HG03139 (cell line): ENCODE measurements around the gene ST3GAL4.
"Not testable (repeated sequence)": the region's sequence is repeated elsewhere in the genome, so short reads cannot be mapped to it uniquely, and the experiment has no call there.

Source experiments
- ATAC-seq: cut with Tn5 transposase; IDR thresholded peaks from one replicate; pipeline ENCODE4 v1.9.1; 2021; ENCODE audit not compliant: unreplicated experiment

ST3GAL4 gene

DNA sequence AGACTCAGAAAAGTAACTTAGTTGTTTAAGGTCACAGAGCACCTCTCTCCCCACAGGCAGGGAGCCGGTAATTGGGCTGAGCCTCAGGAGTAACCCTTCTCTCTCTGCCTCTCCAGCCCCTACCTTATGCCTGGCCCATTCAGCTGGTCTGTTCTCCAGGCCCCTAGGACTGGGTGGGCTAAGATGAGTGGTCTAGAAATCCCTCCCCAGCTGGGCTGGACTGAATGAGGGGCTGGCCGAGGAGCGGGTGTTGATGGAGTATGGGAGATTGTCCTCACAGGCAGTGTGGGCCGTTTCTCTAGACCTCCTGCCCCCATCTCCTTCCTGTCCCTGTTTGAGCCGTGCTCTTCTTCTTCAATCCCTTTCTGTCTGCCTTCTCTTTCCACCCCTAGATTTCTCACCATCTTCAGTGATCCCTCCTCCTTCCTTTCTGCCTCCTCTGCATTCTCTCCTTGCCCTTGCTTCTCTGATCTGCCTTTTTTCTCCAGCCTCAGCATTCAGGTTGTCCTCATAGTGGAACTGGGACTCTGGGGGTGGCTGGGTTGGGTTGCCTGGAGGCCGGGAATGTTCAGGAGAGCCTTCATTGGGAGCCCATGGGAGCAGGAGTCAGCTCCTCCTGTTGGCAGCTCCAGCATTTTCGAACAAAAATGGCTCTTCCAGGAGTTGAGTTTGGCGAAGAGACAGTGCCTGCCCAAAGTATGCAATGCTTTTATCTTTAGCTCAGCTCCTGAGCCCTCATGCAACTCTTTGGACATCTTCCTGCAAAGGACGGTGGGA lies 7.6 kb downstream of the ST3GAL4 start:
- ATAC-seq = no peak

DNA sequence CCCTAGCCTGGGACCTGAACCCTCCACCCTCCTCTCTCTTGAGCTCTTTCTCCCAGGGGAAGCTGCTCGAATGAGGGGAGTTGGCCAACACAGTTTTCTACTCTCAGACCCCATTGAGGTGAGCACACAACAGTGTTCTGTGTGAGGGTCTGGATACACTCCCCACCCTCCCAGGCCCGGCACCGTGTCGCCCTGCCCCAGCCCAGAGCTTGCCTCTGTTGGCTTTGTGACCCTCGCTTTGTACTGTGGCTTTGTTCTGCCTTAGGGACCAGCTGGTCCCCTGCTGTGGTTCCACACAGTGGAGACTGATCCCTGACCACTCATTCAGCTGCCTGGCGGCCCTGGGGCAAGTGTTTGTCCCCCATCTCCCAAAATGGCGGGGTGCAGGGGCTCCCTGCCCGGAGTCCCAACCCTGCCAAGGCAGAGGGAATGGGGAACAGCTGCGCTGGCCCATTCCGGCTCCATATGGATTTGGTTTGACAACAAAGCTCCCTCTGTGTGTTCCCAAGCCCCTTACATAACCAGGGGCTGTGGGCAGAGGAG lies 8.3 kb downstream of the ST3GAL4 start:
- no peak for ATAC-seq

DNA sequence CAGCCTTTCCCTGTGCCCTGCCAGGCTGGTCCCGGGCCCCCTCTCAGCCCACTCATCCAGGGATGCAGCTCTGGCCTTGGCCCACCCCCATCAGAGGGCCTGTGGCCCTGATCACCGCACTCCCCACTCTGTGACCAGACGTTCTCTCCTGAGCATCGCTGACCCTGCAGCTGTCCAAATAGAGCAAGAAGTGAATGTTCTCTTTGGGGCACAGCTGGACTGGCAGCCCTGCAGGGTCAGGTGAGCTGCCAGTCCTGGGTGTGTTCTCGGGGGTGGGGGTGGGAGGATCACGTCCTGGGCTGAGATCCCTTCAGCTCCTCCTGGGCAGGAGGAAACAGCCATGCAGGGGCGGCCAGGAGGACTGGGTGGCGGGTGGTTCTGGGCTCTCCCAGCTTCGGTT lies 9.2 kb downstream of the ST3GAL4 start:
- not testable (repeated sequence) for ATAC-seq

DNA sequence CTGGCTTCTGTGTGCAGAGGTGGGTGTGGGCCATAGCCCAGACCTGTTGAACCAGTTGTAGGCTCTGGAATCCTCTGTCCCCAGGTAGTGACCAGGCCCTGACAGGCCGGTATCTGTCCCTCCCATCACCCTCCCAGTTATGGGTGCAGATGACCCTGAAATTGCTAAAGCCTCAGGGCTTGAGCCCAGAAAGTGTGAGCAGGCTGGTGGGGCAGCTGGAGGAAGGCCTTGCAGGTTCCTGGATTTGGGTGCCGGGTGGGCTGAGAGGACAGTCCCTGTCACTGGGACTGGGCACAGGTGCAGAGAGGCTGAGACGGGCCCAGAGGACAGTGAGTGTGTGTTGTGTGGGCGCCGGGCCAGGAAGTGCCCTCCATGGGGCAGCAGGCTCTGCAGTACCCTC lies 10.0 kb downstream of the ST3GAL4 start:
- ATAC-seq = not testable (repeated sequence)

DNA sequence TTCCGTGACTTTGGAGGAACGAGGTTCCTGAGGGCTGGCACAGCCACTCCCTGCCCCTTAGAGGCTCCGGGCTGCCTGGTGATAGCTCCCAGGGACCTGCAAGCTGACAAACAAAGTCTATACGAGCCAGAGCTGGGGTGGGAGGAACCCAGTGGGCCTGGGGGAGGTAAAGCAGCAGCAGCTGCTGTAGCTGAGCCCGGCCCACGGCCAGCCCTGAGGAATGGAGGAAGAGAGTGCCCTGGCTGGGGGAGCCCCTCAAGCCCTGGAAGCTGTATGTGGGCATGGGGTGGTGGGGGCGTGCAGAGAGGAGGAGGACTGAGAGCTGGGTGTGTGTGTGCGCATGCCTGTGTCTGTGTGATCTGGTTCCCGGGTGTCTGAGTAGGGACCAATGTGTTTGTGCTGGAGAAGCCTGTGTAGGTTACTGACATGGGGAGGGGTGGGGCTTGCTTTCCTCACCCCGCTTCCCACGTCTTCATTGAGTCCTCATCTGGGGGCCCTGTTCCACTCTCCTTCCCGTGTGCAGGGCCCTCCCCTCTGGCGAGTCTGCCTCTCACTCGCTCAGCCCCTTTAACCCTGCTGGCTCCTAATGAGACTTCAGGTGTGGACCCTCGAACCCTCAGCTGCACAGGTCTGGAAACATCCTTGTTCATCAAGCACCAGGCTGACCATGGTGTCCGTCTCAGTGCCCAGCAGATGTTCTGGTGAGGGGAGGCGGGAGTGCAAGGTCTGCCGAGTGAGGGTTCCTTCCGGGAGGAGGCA lies 10.8 kb downstream of the ST3GAL4 start:
- ATAC-seq = no peak

DNA sequence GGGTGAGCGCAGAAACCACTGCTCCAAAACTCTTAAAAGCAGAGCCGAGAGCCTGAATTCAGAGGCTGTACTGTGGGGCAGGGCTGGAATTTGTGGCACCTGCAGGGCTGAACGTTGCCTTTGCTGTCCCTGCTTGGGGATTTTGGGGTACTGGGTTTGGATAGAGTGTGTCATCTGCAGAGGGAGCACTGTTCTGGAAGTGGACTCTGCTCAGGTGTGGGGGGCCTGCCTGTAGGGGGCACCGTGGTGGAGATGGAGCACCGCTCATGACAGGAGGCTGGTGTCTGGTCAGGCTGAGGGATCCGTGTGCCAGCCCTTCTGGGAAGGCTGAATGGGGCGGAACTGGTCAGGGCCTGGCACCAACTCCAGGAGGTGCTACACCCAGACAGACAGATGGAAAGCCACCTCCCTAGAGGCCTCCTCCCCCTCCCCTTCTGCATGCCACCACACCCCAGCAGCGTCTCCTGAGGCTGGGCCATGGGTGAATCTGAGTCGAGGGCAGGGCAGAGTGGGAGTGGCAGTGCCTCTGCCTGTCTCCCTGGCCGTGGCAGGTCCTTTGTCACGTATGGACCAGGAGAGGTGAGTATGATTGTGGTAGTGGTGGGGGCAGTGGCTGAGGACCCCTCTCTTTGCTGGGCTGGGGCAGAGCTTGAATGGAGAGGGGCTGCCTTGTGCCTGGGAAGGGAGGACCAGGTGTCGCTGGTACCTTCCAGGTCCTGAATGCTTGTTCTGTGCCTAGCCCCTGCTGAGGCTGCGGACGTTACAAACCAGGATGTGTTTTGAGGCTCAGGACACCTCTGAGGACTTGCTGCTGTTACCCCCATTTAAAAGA lies 11.6 kb downstream of the ST3GAL4 start:
- not testable (repeated sequence) for ATAC-seq

DNA sequence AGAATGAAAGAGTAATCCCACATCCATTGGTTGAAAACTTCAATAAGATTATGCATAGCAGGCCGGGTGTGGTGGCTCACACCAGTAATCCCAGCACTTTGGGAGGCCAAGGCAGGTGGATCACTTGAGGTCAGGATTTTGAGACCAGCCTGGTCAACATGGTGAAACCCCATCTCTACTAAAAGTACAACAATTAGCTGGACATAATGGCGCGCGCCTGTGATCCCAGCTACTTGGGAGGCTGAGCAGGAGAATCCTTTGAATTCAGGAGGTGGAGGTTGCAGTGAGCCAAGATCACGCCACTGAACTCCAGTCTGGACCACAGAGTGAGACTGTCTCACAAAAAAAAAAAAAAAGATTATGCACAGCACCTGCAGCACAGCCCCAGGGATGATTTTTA lies 12.3 kb downstream of the ST3GAL4 start:
- not testable (repeated sequence) for ATAC-seq

DNA sequence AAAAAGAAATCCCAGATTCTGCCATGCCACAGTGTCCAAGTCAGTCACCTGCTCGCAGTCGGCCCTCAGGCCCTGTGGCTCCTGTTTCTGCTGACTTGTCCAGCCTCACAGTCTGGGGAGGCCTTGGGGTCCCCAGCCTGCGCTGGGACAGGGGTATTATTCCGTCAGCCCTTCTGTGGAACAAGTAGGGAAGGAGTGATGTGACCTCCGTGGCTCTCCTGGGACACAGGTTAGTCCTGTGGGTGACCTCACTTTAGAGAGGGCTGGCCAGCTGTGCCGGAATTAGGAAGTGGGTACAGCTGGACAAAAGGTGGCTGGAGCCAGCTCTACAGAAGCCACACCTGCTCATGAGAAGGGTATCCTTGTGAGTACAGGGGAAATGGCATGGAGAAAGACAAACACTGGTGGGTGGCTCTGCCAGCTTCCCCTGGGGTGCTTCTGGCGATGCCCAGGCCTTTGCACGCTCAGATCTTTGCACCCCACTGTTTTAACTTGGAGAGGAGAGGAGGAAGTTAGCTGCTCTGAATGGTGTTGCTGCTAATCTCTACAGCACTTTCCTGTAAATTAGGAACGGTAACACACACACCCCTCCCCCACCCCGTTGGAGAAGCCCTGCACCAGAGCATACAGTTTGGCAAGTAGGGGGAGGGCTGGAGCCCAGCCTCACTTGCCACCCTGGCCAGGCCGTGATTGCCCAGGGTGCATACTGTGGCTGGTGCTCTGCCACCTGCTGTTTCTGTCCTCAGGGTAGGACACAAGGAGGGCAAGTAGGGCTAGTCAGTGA lies 13.0 kb downstream of the ST3GAL4 start:
- not testable (repeated sequence) for ATAC-seq

DNA sequence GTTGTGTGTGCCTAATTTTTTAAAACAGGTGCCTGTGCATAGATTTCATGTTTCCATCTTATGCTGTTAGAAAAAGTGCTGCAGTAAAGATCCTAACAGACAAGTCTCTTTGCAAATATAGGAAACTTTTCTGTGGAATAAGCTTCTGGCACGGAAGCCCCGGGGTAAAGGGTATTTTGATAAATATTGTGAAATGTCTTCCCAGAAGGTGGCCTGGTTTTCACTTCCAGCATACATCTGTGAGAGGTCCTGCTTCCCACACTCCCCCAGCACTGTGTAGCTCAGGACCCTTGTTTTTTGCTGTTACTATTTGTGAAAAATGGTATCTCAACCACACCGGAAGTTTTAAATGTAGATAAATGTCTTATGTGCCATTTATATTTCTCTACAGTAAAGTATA lies 14.5 kb downstream of the ST3GAL4 start:
- ATAC-seq = no peak

DNA sequence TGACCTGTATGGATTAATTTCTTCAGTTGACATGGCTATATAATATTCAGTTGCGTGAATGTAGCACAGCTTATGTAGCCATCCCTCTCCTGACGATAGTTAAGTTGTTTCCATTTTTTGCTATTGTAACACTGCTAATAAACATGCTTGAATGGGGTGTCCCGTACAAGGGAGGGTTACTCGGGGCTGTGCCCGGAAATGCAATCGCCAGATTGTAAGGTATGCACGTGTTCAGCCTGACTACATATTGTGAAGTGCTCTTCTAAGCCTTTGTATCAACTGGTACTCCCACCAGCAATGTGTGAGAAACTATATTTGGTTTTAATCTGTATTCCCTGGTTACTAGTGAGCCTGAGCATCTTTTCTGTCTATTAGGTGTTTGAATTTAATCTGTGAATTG lies 16.1 kb downstream of the ST3GAL4 start:
- ATAC-seq = no peak

DNA sequence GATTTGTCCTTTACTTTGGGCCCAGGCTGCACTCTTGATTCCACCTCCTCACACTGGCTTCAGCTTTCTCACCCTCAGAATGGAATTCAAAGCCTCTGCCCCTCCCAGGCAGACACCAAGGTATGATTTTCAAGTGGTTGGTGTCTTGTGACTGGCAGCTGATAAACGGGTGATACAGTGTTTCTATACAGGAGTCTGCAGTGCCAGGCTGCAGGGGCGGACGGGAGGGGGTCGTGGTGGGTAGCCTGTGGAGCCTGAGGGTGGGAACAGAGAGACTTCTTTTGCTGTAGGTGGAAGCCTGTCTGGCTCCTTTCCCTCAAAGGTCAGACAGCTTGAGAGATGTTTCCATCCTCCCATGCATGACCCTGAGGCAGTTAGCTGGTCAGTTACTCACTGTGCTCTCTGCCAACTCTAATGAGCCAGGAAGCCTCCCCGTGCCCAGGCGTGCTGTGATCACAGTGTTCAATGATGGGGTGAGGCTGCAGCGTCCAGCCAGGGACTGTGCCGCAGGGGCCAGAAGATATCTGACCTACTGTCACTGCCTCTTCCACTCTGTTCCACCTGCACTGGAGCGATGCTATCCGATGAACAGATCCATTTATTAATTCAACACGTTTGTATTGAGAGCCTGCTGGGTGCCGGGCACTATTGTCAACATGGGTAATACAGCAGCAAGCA lies 18.0 kb downstream of the ST3GAL4 start:
- not testable (repeated sequence) for ATAC-seq

DNA sequence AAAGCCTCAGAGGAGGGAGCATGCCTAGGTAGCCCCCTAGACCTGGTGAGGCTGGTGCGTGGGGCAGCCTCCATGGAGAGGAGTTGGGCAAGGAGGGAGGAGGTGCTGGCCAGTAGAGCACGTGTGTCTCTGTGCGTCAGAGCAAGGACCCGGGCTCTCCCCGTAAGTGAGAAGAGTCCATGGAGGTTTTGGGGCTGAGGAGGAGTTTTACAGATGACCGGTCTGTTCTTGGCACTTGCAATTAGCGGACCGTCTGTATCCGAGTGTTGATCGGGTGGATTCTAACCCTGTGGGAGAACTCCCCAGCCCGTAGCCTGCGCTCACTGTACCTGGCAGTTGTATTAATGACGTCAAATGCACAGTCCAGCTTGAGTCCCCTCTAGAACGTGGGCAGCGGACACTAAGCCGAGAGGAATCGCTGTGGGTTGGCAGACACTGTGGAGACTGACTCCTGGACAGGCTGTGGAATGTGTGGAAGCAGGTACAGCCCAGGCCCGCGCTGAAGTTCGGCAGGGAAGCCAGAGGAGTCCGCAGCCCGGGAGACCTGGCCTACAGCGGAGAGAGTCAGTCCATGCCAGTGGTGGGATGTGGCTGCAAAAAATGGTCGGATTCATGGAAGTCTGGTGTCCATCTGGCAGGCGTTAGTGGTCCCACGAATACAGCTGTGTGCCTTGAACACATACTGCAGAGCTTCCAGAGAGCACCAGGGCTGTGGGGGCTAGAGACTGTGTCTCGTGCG lies 19.2 kb downstream of the ST3GAL4 start:
- ATAC-seq = not testable (repeated sequence)

DNA sequence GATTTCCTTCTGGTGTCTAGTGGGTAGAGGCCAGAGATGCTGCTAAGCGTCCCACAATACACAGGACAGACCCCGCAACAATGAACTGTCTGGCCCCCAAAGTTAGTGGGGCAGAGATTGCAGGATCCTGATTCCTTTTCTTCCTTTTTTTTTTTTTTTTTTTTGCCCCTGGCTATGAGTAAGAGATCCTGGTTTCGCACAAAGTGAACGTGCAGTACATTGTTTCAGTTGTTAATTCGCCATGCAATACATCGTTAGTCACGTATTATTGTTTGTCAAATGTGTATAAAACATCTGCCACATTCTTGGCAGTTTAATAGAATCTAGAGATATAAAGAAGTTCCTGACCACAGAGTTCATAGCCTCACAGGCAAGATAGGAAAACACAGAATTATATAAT lies 20.2 kb downstream of the ST3GAL4 start:
- ATAC-seq = no peak

DNA sequence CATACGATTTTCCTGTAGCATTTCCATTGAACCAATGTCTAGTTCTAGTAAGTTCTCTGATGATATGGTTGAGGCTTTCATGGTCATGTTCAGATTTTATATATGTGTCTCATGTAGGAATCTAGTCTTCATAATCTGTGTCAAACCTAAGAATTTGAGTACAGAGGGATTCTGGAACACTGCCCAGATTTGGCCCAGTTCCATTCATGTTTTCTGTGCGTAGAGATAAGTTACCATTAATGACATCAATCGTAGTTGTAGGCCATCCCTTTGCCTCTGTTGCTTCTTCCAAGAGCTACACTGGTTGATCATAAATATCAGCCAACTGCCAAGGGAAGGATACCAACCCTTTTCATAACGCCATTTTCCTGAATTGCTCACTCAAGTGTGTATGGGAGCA lies 23.3 kb downstream of the ST3GAL4 start:
- no peak for ATAC-seq

DNA sequence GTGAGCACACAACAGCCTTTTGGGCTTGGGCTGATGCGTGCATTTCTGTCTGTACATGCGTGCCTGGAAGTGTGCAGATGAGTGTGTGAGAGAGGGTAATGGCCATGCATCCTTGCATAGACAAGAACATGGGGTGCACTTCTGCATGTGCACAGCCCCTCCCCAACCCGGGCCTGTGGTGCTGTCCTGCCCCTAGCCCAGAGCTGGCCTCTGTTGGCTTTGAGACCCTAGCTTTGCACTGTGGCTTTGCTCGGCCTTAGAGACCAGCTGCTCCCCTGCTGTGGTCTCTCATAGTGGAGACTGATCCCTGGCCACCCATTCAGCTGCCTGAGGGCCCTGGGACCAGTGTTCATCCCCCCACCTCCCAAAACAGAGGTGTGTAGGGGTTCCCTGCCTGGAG lies 25.4 kb downstream of the ST3GAL4 start:
- no peak for ATAC-seq

DNA sequence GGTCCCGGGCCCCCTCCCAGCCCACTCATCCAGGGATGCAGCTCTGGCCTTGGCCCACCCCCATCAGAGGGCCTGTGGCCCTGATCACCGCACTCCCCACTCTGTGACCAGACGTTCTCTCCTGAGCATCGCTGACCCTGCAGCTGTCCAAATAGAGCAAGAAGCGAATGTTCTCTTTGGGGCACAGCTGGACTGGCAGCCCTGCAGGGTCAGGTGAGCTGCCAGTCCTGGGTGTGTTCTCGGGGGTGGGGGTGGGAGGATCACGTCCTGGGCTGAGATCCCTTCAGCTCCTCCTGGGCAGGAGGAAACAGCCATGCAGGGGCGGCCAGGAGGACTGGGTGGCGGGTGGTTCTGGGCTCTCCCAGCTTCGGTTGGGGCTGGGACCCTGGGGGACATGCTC lies 26.5 kb downstream of the ST3GAL4 start:
- not testable (repeated sequence) for ATAC-seq

DNA sequence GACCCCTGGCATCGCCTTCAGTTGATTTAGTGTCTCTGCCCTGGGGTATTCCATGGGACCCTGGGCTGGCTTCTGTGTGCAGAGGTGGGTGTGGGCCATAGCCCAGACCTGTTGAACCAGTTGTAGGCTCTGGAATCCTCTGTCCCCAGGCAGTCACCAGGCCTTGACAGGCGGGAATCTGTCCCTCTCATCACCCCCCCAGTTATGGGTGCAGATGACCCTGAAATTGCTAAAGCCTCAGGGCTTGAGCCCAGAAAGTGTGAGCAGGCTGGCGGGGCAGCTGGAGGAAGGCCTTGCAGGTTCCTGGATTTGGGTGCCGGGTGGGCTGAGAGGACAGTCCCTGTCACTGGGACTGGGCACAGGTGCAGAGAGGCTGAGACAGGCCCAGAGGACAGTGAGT lies 27.2 kb downstream of the ST3GAL4 start:
- not testable (repeated sequence) for ATAC-seq

DNA sequence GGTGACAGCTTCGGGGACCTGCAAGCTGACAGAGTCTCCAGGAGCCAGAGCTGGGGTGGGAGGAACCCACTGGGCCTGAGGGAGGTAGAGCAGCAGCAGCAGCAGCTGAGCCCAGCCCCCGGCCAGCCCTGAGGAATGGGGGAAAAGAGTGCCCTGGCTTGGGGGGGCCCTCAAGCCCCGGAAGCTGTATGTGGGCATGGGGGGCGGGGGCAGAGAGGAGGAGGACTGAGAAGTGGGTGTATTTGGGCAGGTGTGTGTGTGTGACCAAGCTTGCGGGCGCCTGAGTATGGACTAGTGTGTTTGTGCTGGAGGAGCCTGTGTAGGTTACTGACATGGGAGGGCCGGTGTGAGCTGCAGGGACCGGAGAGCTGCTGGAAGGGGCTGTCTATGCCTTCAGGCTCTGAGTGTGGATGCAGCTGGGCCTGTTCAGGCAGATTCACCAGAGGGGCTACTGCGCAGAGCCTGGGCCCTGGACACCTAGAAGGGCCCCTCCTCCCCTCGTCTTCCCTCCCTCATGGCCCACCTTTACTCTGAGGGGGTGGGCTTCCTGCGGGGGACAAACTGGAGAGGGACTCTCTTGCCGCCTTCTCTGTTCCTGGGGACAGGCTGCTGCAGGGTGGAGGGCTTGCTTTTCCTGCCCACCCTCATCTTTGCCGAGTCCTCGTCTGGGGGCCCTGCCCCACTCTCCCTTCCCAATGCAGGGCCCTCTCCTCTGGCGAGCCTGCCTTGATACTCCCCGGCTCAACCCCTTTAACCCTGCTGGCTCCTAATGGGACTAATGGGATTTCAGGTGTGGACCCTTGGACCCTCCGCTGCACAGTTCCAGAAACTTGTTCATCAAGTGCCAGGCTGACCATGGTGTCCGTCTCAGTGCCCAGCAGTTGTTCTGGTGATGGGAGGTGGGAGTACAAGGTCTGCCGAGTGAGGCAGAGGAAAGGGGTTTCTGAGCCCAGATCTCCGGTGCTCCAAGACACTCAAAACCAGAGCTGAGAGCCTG lies 28.2 kb downstream of the ST3GAL4 start:
- ATAC-seq = no peak
